MCF 10A (cell line): ENCODE results near the gene GGA2. TPM values are rescaled to one million over a fixed set of nuclear protein-coding genes. Genes with fewer than 3 reads are reported as not detected.

Experiments used
- BruUV-seq: library from RNA; stranded (reverse); fragments of 400-500 nt; replicated peaks from 2 replicates; lab custom pipeline; 2021; lab: Mats Ljungman, UMichigan
- CTCF ChIA-PET: fragments of 300-600 bp; sonication (Branson Sonifier 250); formaldehyde crosslinking; extraction: SDS; loops from one replicate; lab custom pipeline; 2021; ENCODE audit warnings: antibody characterized with exemption, inconsistent platforms; lab: Yijun Ruan, JAX
- POLR2A ChIA-PET: fragments of 300-600, 350-650 bp; sonication (Branson Sonifier 250); formaldehyde crosslinking; extraction: SDS; loops from one replicate; lab custom pipeline; 2020; ENCODE audit warnings: antibody characterized with exemption, inconsistent platforms; lab: Yijun Ruan, JAX
- DNase-seq: peaks from one replicate; pipeline ENCODE4 v3.0.0-alpha.2; 2018; ENCODE audit not compliant: unreplicated experiment
- H3K27ac Mint-ChIP-seq: one replicate; pipeline ENCODE4 v1.8.0; 2022; ENCODE audit warnings: mild to moderate bottlenecking, low read depth, mixed read lengths; ENCODE audit not compliant: unreplicated experiment
- H3K27me3 Mint-ChIP-seq: one replicate; pipeline ENCODE4 v1.8.0; 2022; ENCODE audit warnings: mixed read lengths; ENCODE audit not compliant: insufficient read depth, unreplicated experiment
- H3K36me3 Mint-ChIP-seq: one replicate; pipeline ENCODE4 v1.8.0; 2022; ENCODE audit warnings: mild to moderate bottlenecking, moderate library complexity, mixed read lengths; ENCODE audit not compliant: insufficient read depth, unreplicated experiment
- H3K4me1 Mint-ChIP-seq: one replicate; pipeline ENCODE4 v1.8.0; 2022; ENCODE audit warnings: mixed read lengths; ENCODE audit not compliant: insufficient read depth, unreplicated experiment
- H3K4me3 Mint-ChIP-seq: one replicate; pipeline ENCODE4 v1.8.0; 2022; ENCODE audit warnings: mild to moderate bottlenecking, moderate library complexity, mixed read lengths; ENCODE audit not compliant: unreplicated experiment
- H3K9me3 Mint-ChIP-seq: one replicate; pipeline ENCODE4 v1.8.0; 2022; ENCODE audit warnings: mixed read lengths; ENCODE audit not compliant: unreplicated experiment
- intact Hi-C: fragments of 100-400 bp; cut with micrococcal nuclease; formaldehyde crosslinking; loops from 2 replicates; pipeline ENCODE4 v1.14.1; 2022
- total RNA-seq: library from RNA; stranded (reverse); gene quantifications from 2 replicates; pipeline ENCODE4 v1.2.3, GENCODE V29; 2022
- TF ChIP-seq, protein P1 (sequence below): fragments of 200-600 bp; IDR thresholded peaks from one replicate; pipeline ENCODE4 v1.8.0; 2022; ENCODE audit warnings: antibody characterized with exemption, mild to moderate bottlenecking; ENCODE audit not compliant: unreplicated experiment

Gene GGA2
- total RNA-seq, 1 experiment from 2014 or later = 22.2 TPM

DNA sequence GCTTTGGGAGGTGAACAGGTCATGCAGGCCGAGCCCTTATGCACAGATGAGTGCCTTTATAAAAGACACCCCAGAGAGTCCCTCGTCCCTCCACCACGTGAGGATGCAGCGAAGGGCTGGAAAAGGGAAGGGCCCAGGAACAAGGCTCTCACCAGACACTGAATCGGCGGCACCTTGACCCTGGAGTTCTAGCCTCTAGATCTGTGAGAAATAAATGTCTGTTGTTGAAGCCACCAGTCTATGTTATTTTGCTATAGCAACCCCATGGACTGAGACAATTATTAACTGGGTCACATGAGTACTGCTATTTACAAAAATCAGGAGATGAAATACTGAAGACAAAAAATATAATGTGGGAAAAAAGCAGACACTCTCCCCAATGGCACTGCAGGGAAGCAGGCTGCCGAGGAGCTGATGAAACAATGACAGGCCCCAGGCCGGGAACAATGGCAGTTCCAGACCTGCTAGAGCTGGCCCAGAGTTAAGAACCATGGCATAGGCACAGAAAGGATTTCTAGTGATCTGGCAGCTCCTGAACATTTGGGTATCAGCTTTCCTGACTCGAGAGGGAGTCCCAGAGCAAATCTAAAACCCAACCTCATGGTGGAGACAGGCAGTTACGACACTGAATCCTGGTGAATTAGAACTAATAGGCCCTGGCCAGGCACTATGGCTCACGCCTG is 17.8 kb upstream of the GGA2 start:
- no peaks in the 10 kb centered on the region for H3K27me3 Mint-ChIP-seq
- H3K27ac Mint-ChIP-seq = no peak overlapping the region
- no peak for DNase-seq
- ChIA-PET POLR2A (no interaction called here), CTCF (interaction anchor here (0.6 kb wide), 1 partner anchor 10 kb away, joined by 3 read pairs; no protein-coding TSS in a partner anchor)
- TF ChIP-seq, protein P1, sequence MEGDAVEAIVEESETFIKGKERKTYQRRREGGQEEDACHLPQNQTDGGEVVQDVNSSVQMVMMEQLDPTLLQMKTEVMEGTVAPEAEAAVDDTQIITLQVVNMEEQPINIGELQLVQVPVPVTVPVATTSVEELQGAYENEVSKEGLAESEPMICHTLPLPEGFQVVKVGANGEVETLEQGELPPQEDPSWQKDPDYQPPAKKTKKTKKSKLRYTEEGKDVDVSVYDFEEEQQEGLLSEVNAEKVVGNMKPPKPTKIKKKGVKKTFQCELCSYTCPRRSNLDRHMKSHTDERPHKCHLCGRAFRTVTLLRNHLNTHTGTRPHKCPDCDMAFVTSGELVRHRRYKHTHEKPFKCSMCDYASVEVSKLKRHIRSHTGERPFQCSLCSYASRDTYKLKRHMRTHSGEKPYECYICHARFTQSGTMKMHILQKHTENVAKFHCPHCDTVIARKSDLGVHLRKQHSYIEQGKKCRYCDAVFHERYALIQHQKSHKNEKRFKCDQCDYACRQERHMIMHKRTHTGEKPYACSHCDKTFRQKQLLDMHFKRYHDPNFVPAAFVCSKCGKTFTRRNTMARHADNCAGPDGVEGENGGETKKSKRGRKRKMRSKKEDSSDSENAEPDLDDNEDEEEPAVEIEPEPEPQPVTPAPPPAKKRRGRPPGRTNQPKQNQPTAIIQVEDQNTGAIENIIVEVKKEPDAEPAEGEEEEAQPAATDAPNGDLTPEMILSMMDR = no peak
- H3K36me3 Mint-ChIP-seq = peaks cover 74% of the 10 kb centered on the region
- H3K4me3 Mint-ChIP-seq = no peak overlapping the region
- no TSS peak for BruUV-seq
- H3K9me3 Mint-ChIP-seq = no peaks in the 10 kb centered on the region
- H3K4me1 Mint-ChIP-seq = no peaks in the 10 kb centered on the region
- intact Hi-C loops = no loop called here

DNA sequence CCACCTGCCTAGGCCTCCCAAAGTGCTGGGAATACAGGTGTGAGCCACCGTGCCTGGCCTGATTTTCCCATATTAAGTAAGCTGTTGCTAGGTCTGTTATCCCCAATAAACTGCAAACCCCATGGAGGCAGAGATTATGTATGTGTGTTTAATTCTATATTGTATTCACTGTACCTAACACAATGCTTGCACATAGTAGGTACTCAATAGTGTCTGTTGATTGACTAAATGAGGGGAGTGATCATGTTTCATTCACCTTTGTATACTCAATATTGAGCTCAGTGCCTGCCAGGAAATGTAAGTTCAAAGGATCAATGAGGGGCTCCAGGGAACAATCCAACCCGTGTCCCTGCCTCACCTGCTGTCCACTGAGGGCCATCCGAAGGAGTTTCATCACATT is 14.6 kb upstream of the GGA2 start:
- intact Hi-C loops = no loop called here
- H3K36me3 Mint-ChIP-seq = peaks cover 73% of the 10 kb centered on the region
- BruUV-seq = no TSS peak

DNA sequence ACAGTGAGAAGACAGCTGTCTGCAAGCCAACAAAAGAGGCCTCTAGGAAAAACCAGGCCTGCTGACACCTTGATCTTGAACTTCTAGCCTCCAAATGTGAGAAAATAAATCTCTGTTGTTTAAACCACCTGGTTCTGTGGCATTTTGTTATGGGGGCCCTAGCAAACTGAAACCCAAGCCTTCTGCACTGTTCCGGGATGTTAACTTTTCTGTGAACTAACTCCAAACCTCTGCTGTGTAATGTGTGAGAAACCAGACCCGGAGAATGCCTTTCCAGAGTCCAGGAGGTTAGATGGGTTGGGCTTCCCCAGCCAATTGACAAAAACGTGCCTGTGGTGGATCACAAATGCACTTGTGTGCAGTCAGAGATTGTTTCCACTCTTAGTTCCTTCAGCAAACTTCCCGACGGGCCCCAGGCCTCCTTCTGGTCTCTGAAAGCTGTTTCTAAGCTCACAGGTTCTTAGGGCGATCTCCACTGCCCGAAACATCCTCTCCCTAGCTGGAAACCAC is 13.6 kb upstream of the GGA2 start:
- DNase-seq = no peak
- Mint-ChIP-seq H3K4me1 (no peaks in the 10 kb centered on the region), H3K9me3 (no peaks in the 10 kb centered on the region), H3K27me3 (no peaks in the 10 kb centered on the region), H3K4me3 (no peak overlapping the region), H3K36me3 (peaks cover 78% of the 10 kb centered on the region), H3K27ac (no peak overlapping the region)
- intact Hi-C loops = no loop called here
- ChIA-PET POLR2A (no interaction called here), CTCF (interaction anchor here (1.6 kb wide), 1 partner anchor 17 kb away, joined by 3 read pairs; no protein-coding TSS in a partner anchor)
- TF ChIP-seq, protein P1 = no peak
- no TSS peak for BruUV-seq

More for the DNA sequence above, 14.6 kb upstream of the GGA2 start:
- CTCF ChIA-PET = interaction anchor here (0.5 to 1.6 kb wide), 4 partner anchors 10 to 246 kb away, joined by 3 read pairs; no protein-coding TSS in a partner anchor
- TF ChIP-seq, protein P1 = no peak
- no peak overlapping the region for H3K27ac Mint-ChIP-seq
- H3K27me3 Mint-ChIP-seq = no peaks in the 10 kb centered on the region
- no peaks in the 10 kb centered on the region for H3K4me1 Mint-ChIP-seq
- no peak for DNase-seq
- H3K4me3 Mint-ChIP-seq = no peak overlapping the region
- no peaks in the 10 kb centered on the region for H3K9me3 Mint-ChIP-seq
- POLR2A ChIA-PET = interaction anchor here (0.7 kb wide), 1 partner anchor 76 kb away, joined by 3 read pairs; no protein-coding TSS in a partner anchor

DNA sequence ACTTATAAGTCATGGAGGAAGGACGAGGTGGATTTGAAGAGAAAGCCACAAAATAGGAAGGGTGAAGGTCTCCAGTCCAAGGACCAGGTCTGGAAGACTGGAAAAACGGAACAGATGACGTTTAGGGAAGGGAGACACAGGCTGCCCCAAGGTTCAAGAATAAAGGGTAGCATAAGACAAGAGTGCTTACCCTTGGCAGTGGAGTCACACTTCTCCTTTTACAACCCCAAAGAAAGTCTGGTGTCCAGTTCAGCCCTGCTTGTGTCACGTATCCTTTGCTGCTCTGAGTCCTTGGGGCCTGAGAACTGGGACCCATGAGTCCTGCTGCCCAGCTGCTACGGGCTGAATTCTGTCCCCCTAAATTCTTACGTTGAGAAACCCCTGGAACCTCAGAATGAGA is 13.0 kb upstream of the GGA2 start:
- peaks cover 78% of the 10 kb centered on the region for H3K36me3 Mint-ChIP-seq
- CTCF ChIA-PET = no interaction called here
- TF ChIP-seq, protein P1 = no peak

More for the DNA sequence above, 13.0 kb upstream of the GGA2 start:
- Mint-ChIP-seq H3K27me3 (no peaks in the 10 kb centered on the region), H3K4me1 (no peaks in the 10 kb centered on the region), H3K27ac (no peak overlapping the region), H3K9me3 (no peaks in the 10 kb centered on the region), H3K4me3 (no peak overlapping the region)
- POLR2A ChIA-PET = no interaction called here
- intact Hi-C loops = no loop called here
- no peak for DNase-seq
- BruUV-seq = no TSS peak
